ENCODE data around the gene PAAF1.

DNA sequence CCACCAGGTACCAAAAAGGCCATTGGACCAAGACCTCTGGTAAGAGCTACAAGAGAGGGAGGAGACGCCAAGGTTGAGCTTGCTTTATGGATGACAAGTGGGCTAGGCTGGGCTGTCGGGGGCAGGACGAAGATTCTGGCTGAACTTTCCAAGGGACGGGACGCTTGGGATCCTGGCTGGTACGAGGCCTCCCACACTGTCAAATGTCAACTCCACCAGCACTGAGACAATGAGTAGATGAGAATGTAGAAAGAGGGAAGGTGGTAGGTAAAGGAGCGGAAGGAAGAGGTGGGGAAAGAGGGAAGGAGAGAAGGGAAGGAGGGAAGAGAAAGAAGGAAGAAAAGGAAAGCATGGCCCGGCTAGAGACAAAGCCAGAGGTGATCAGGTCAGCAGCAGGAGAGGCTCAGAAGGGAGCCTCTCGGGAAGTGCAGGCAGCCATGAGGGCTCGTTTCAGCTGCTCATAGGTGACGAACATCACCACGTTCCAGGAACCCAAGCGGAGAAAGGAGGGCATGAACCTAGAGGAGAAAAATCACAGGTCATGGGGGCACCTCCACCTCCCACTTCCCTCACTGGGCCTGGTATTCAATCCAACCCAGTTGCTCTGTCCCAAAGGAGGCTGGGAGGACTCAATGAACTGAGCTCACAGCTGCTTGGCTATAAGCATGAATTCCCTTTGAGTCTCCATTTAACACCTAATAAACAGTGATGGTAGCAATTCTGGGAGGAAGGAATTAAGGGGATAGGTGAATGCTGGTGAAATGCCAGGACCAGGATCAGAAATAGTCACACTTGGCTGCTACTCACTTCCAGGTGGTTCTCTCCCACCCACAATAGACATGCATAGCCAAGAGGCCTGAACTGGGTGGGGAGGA is 98.0 kb downstream of the PAAF1 start:
- TF ChIP-seq, protein P1, sequence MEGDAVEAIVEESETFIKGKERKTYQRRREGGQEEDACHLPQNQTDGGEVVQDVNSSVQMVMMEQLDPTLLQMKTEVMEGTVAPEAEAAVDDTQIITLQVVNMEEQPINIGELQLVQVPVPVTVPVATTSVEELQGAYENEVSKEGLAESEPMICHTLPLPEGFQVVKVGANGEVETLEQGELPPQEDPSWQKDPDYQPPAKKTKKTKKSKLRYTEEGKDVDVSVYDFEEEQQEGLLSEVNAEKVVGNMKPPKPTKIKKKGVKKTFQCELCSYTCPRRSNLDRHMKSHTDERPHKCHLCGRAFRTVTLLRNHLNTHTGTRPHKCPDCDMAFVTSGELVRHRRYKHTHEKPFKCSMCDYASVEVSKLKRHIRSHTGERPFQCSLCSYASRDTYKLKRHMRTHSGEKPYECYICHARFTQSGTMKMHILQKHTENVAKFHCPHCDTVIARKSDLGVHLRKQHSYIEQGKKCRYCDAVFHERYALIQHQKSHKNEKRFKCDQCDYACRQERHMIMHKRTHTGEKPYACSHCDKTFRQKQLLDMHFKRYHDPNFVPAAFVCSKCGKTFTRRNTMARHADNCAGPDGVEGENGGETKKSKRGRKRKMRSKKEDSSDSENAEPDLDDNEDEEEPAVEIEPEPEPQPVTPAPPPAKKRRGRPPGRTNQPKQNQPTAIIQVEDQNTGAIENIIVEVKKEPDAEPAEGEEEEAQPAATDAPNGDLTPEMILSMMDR (IDR thresholded peaks at IDR 0.05; ENCODE audit: low read length): no peak
- TF ChIP-seq EZH2 (IDR thresholded peaks at IDR 0.05; ENCODE audit: borderline replicate concordance, low read length): no peak

Data from OCI-LY1 (cell line).